GM19043 (cell line): ENCODE measurements around the gene FMN1.

Experiments used
- ATAC-seq: cut with Tn5 transposase; IDR thresholded peaks from one replicate; pipeline ENCODE4 v1.9.1; 2021; ENCODE audit warnings: low read depth; ENCODE audit not compliant: unreplicated experiment

FMN1 gene

GRCh38 chr15:32843219-32843815, 351.2 kb downstream of the FMN1 start:
- ATAC-seq = no peak

GRCh38 chr15:32842081-32842480, 352.4 kb downstream of the FMN1 start:
- ATAC-seq = no peak

GRCh38 chr15:32840507-32841245, 353.8 kb downstream of the FMN1 start:
- ATAC-seq = no peak

GRCh38 chr15:32838820-32839219, 355.7 kb downstream of the FMN1 start:
- no peak for ATAC-seq

DNA sequence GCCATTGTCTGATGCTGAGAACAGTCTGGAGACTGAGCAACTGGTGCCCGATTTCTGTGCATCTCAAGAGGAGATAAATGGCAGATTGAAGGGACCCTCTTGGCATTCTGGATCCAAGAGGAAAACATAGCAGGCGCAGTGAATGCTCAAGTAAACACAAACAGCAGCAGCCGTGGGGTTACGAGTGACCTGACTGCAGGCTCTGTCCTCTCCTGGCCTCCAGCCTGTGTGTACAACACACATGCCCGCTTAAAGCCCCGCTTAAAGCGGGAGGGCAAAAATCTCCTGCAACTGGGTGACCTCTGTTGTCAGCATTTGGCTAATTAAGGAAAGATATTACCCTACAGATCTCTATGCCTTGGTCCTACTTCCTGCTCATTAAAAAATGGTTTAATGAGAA, 356.2 kb downstream of the FMN1 start:
- no peak for ATAC-seq

DNA sequence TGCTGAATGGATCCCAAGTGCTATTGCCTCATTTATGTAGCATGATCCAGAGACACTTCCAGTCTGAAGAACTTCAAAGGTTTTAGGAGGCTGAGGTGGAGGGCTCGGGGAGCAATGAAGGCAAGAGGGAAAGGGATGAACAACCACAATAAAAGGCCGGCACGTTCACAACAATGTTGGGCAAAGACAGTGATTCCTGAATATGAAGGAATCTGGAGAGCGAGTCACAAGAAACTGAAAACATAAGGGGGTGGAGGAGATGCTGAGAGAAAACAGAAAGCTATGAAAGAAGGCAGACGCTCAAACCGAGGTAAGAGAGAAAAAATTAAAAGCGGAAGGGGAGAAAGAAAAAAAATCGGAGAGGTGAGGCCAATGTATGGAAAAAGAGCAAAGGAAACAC, 356.6 kb downstream of the FMN1 start:
- ATAC-seq = no peak

GRCh38 chr15:32834156-32834555, 360.4 kb downstream of the FMN1 start:
- ATAC-seq = peak; percentile 98

GRCh38 chr15:32833379-32833821, 361.1 kb downstream of the FMN1 start:
- ATAC-seq = no peak

GRCh38 chr15:32831485-32831884, 363.0 kb downstream of the FMN1 start:
- ATAC-seq = no peak

GRCh38 chr15:32830241-32830640, 364.3 kb downstream of the FMN1 start:
- no peak for ATAC-seq

- no peak for ATAC-seq
Observed at GRCh38 chr15:32829436-32829835, 365.1 kb downstream of the FMN1 start.

GRCh38 chr15:32828507-32829186, 365.9 kb downstream of the FMN1 start:
- ATAC-seq = no peak

DNA sequence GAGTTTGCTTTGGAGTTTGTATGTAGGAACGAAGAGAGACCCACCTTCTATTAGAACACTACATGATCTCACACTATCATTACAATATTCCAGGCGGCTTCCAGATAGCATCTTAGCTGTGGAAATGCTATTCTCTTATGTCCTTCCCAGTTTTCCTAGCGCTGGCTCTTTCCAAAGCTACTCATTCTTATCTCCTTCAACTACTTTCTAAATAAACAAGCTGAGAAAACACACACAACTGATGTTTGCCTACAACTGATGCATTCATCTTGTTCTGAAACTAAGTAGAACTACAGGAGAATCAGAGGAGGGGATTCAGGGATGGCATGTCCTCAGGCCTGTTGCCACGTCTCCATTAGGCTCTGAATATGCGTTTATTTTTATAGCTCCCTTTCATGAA, 367.8 kb downstream of the FMN1 start:
- ATAC-seq = no peak

- ATAC-seq = no peak
Observed at GRCh38 chr15:32825219-32825618, 369.3 kb downstream of the FMN1 start.

DNA sequence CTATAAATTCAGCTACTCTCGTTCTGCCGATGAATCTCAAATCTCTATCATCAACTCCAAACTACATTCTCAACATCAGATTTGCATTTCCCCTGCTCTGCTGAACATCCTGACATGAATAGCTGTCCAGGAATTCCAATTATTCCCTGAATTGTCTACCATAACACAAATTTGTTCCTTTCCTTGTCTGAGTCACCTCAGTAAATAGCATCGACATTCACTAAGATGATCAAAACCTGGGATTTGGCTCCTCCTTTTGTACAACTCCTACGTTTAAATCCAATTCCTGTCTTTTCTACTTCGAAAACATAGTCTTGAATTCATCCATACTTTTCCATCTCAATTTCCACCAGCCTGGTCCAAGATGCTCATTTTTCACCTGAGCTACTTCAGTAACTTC, 369.7 kb downstream of the FMN1 start:
- ATAC-seq = no peak

DNA sequence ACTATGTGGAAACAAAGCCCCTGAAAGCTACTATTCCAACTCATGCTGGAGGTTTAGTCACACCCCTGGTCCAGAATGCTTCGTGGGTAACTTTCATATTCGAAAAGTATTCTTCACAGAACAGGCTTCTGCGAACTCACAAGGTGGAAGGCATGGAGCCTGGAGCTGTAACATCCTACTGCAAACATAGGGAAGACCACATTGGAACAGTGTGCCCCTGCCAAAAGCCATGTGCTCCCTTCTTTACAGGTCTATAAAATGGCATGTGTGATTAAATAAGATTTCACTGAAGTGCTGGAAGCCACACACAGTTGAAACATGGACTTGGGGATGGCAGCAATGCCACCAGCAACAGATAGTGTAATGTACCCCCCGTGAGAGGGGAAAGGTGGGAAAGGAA, 370.8 kb downstream of the FMN1 start:
- no peak for ATAC-seq

DNA sequence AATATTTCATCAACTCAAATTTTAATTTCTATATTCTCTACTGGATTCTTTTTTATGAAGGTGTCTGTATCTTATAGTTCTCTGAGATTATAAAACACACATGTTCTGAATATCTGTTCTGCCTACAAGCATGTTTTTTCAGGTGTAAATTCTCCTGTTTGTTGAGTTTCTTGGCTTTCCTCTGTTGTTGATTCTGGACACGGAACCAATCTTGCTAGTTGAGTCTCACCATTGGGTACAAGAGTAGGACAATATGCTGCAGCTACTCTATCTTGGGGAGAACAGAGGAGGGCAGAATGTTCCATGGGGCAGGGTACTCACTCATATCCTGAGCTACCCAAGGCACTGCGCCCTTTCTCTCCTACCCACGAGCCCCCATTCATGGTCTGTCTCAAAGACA, 371.8 kb downstream of the FMN1 start:
- no peak for ATAC-seq

- ATAC-seq = no peak
Observed at GRCh38 chr15:32819448-32819847, 375.1 kb downstream of the FMN1 start.

- no peak for ATAC-seq
Observed at GRCh38 chr15:32818758-32819447, 375.6 kb downstream of the FMN1 start.

- ATAC-seq = no peak
Observed at GRCh38 chr15:32817577-32817976, 376.9 kb downstream of the FMN1 start.

DNA sequence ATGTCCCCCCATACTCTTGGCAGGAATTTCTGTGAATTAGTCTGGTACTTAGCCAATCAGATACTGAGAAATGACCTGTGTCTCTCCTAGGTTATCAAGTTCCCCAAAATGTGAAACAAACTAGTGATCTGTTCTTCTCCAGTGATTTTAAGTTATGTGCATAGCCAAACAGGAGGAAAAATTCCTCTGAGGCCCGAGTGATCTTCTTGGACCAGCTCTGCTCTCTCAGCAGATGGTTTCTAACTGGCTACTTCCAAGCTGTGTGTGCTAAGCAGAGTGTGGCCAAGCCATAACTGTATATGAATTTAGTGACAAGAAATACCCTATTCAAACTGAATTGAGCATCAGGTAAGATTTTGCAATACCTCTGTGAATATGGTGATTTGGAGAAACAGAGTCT, 387.2 kb downstream of the FMN1 start:
- no peak for ATAC-seq
